NCI-H510A (cell line): ENCODE results near the gene SSBP4.

Experiments used
- DNase-seq: peaks from one replicate; lab custom pipeline; 2025; lab: John Stamatoyannopoulos, UW

The SSBP4 gene

DNA sequence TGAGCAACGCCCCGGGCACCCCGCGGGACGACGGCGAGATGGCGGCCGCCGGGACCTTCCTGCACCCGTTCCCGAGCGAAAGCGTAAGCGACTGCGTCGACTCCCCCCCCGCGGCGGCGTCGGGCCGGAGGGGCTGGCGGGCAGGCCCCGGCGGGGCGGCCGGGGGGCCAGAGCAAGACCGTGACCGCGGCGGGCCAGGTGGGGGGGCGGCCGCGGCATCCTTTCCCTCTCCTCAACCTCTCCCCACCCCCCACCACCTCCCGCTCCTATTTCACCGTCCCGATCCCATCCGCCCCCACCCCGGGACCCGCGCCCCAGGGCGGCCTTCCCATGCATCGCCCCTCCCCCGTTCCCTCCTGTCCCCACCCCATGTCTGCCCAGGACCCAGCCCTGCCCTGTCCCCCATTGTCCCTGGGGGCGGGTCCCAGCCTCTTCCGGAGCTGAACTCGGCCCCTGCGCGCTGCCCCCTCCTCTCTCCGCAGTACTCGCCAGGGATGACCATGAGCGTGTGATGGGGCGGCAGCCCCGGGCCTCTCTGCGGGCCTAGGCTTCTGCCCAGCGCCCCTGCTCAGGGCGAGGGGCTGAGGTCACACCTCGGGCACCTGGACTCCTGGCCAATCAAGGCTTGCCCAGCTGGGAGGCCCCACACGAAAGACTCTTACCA lies 14.7 kb downstream of the SSBP4 start:
- no peak for DNase-seq

DNA sequence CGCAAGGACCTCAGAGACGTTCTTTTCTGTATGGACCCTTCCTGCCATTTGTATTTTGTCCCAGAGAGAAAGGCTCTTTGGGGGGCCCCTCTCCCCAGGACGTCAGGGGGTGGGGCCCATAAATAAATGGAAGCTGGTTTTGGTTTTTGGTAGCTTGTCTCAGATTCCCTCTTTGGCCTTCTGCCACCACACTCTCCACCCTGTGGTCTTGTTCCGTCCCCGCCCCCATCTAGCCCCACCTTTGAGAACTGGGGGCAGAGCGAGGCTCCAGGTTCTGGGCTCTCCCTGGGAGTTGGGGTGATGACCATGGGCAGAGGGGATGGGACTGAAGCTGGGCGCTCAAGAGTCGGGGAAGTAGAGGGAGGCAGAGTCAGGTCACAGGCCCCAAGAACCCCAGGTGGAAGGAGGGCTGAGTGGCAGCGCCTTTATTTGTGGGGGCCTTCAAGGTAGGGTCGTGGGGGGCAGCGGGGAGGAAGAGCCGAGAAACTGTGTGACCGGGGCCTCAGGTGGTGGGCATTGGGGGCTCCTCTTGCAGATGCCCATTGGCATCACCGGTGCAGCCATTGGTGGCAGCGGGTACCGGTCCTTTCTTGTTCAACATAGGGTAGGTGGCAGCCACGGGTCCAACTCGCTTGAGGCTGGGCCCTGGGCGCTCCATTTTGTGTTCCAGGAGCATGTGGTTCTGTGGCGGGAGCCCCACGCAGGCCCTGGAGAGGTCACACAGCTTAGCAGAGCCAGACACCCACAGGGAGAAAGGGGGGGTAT lies 15.4 kb downstream of the SSBP4 start:
- DNase-seq: no peak

DNA sequence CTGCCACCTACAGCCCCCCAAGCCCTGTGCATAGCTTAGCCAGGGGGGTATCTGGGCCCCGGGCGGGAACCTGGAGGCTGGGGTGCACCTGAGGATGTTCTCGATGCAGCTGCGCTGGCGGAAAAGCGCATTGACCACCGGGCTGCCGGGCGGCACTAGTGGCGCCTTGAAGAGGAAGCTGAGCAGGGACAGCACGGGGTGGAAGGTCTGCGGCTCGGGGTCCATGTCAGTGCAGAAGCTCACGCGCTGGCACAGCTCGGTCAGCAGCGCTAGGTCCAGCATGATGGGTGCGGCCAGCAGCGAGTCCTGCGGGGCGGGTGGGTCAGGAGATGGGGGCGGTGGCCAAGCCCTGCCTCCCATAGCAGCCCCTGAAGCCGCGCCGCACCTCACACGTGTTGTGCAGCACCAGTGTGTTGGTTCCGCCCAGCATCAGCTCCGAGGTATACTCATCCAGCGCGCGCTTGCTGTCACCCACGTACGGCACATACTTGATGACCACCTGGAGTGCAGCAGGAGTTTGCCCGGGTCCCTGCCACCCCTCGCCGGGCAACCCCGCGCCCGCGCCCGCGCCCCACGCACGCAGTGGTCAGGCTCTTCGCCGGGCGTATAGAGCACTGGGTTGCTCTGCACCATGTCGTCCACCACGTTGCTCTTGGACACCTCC lies 16.1 kb downstream of the SSBP4 start:
- DNase-seq: no peak

DNA sequence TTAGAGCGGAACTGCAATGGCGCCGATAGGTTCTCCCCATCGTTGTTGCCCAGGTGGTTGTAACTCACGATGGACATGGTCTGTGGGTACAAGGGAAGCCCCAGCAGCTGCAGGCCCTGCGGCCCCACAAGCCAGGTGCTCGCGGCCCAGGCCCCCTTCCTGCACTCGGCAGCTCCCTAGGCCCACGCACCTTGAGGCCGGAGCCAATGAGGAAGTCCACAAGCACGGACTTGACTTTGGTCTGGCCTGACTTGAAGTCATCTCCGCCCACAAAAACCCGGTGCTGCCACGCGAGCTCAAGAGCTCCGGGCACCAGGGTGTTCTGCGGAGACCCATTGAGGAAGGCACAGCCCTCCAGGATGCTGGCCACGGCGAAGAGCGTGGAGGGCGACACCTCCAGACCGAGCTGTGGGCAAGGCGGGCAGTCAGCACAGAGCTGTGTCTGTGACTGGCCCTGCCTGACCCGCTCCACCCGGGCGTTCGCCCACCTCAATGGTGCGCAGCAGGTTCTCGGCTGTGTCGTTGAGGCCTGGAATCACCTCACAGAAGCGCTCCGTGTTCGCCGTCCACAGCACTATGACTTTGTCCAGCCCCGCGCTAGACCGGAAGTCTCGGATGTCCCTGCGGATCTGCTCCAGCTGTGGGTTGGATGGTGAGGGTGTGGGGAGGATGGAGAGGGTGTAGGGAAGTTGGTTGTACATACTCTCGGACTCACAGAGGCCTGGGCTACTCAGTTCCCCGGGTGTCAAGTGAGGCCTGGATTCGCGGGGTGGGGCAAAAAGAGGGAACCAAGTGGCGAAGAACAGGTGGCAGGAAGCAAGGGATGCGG lies 16.9 kb downstream of the SSBP4 start:
- DNase-seq: no peak

DNA sequence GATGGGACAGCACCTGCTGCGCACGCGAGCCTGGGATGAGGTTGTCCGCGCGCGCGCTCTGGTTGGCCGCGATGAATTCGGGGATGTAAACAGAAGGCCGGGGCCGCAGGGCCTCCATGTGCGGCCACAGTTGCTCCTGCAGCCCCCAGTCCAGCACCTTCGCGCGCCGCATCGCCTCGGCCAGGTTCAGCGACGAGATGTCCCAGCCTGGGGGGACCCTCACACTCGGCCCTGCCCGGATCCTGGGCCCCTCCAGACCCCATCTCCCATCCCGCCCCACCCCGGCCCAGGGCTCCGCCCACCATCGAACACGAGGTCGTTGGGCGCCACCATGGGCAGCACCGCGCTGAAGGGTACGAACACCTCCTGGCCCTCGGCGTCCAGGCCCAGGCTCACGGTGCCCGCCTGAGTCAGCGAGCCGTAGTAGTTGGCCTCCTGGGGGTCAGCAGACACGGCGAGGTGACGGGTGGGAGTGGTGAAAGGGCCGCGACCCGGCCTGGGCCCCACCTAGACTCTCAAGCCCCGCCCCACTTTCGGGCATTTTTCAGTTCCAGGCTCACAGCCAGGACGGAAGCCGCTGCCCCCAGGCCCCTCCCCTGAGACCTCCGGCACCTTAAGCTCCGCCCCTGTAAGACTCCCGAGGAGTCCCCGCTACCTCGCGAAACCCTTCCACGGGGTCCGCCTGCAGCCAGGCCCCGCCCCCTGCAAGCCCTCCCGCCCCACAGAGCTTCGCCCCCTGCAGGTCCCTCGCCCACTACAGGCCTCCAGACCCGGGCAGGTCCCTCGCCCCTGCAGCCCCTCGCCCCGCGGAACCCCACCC lies 17.7 kb downstream of the SSBP4 start:
- DNase-seq: no peak

DNA sequence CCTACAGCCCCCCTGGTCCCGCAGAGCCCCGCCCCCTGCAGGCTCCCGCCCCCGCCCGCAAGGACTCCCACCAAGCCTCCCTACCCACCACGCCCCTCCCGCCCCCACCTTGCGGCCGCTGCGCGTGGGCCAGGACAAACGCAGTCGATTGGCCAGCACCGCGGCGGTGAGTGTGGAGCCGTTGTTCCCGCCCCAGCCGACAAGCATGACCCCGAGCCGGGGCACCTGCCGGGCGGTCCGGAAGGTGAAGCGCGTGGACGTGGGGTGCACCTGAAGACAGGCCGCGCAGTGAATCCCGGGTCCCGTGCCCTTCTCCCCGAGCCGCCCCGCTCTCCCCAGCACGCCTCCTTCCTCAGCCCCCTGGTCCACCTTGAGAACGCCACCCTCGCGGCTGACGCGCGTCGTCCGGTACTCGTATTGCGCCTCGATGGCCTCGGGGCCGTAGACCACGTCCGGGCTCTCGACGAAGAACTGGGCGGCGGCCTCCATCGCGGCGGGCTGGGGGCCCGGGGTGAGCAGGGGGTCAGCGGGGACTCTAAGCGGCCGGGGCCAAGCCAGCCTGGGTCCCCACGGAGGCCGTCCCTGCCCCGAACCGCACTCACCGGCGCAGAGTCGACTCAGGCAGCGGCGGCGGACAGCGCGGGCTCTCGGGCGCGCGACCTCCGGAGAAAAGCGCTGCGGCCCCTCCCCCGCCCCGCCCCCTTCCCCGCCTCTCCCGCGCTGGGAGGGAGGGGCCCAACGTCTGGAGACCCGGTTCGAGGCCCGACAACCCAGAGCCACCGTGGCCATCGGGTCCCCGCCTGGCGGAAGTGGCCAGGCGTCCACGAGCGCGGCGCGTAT lies 18.5 kb downstream of the SSBP4 start, which contains the start of gene ISYNA1:
Gene ISYNA1, minus strand, starts transcription at position 643 of the 840 bp plus-strand sequence. Its CDS starts 154 bp downstream, at position 489.
- DNase-seq: no peak

DNA sequence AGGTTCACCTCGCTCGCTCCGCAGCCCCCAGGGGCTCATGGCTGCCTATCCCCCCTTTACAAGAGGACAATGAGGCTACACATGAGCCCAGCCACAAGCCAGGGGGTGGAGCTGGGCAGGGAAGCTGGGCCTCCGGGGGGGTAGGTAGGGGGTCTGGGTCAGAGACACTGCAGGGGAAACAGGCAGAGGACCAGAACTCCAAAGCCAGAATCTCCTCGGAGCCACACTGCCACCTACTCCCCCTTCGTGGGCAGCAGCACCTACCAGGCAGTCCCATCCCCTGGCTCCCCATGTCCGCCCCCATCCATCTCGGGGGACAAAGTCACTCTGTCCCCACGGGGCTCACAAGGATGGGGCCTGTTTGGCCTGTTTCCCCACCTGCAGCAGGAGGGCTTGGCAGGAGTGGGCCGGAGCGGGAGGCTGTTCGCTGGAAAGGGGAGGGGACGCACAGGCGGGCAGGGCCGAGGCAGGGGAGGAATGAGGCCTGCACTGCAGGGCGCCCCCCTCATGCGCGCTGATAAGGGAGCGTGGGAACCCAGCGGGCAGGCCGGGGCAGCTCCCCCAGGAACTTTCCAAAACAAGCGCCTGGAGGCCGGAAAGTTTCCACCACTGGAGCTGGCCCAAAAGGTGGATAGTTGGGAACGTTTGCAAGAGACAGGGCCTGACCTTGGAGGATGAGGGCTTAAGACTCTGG lies 19.3 kb downstream of the SSBP4 start:
- no peak for DNase-seq

DNA sequence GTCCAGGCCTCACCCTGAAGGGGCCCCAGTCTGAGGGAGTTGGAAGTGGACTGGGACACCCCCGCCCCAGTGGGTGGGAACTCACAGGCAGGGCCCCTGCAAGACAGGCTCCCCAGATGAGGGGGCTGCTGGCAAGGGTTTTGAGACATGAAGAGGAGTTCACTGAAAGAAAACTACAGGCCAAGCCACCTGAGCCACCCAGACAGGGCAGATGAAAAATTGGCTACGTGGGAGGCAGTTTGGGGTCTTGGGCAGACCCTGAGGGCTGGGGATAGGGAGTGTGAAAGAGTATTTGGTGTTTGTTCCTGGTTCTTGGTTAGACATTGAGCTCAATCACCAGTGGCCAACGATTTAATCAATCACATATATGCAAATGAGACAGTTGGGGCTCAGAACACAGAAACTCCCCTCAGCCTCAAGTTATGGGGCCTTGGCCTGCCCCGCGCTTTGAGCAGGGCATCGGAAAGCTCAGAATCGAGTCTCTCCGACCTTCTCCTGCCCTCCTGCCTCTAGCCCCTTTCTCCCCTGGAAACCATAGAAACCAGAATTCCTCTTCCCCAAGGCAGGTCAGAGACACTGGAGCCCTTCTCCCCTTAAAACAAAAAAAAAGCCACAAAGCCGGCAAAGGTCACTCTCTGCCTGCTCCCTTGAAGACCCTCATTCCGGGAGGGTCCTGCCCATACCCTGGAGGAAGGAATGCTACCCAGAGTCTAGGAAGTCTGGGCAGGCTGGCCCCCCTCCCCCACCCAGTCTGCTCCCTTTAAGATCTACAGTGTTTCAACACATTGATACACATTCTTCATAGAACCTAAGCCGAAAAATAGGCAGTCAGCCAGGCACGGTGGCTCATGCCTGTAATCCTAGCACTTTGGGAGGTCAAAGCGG lies 20.1 kb downstream of the SSBP4 start:
- DNase-seq: no peak

DNA sequence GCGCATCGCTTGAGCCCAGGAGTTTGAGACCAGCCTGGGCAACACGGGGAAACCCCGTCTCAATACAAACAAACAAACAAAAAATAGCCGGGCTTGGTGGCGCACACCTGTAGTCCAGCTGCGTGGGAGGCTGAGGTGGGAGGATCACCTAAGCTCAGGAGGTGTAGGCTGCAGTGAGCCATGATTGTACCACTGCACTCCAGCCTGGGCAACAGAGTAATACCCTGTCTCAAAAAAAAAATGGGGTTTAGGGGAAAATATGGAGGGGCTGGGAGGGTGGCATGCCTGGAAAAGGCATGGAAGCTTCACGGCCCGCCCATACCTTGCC lies 20.7 kb downstream of the SSBP4 start:
- DNase-seq: no peak

DNA sequence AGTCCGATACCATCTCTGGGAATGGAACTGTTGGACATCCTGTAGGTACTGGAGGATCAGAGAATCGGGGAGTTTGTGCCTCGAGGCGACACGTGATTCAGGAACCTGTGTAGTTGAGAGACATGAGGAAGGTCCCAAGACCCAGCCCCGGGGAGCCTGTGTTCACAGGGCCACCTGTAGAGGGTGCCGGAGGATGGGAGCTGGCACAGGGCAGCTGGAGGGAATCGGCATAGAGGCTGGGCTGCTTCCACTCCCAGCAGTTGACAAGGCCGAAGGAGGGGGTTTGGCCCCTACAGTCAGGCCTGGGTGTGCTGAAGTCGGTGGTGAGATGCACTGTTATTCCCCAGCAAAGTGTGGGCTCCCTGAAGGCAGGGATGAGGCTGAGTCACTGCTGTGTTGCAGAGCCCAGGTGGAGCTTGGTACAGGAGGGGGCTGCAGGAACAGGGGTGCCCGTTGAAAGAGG lies 21.2 kb downstream of the SSBP4 start:
- DNase-seq: peak; percentile 45

DNA sequence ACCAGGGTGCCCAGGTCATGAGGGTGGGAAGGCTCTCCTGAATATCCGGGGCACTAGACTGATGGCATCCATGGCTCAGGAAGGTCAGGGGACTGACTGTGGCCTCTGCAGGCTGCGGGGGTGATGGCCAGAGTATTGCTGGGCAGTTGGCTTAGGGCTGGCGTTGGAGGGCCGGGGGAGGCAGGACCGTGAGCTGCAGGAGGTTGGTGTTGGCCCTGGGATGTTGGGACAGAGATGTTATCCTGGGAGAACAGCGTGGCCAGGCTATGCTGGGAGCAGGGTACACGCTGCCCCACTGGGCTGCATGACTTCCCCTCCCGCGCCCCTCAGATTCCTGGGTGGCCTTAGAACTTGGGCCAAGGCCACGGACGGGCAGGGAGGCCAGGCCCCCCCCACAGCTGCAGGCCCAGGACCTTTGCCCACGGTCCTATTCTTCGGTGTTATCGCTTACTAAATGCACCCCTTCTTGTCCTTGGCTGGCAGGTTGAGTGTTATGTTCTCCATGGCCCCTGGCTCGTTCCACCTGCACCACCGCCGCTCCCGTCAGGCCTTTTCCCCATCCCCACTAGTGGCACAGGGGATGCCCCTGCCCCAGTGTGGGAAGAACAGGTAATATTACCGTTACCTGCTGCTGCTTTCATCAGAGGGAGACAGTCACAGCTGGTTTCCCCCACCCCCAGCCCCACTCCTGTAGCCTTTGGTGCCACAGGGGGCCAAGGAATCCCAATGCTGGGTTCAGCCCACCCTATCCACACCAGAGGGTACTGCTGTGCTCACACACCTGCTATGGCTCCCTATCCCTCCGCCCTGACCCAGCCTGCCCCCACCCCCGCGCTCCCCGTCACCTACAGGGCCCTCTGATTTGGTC lies 22.0 kb downstream of the SSBP4 start:
- DNase-seq: no peak

DNA sequence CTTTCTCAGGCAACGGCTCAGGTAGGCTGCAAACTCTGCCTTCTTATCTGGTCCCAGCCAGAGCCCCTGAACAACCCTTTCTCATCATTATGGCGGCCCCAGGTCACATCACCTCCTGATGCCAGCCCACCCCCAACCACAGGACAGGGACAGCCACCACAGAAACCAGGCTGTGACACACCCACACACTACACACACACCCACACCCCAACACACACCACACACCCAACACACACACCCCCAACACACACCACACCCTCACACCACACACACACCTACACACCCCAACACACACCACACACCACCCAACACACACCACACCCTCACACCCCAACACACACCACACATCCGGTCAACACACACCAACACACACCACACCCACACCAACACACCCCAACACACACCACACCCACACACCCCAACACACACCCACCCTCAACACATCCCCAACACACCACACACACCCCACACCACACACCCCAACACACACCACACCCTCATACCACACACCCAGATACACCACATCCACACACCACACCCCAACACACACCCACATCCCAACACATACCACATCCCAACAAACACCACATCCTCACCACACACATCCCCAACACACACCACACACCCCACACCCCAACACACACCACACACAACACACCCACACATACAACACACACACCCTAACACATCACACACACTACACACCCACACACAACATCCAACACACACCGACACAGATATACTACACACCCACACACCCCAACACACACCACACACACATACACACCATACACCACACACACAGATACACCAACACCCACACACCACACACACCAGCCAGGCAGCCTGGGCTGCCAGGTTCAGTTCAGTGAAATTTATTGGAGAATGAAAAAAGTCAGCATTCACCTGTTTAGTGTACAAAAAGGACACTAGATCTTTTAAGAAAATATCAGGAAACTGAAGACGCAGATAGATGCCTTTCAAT lies 22.9 kb downstream of the SSBP4 start:
- DNase-seq: no peak

DNA sequence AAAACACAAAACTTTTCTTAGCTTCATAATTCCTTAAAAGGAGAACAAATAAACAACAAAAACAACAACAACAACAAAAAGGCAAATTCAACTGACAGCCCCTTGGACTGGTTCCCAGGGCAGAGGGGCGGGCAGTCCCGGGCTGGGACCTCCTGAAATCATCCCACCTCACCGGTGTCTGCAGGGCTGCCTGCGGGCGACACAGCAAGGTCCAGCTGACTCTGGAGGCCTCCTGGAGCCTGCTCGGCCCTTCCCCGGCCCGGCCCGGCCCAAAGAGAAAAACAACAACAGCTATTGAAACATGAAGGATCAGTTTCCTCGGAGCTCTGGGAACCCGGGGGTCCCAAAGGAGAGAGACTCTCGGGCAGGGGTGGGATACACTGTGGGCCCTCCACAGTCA lies 23.7 kb downstream of the SSBP4 start:
- no peak for DNase-seq

DNA sequence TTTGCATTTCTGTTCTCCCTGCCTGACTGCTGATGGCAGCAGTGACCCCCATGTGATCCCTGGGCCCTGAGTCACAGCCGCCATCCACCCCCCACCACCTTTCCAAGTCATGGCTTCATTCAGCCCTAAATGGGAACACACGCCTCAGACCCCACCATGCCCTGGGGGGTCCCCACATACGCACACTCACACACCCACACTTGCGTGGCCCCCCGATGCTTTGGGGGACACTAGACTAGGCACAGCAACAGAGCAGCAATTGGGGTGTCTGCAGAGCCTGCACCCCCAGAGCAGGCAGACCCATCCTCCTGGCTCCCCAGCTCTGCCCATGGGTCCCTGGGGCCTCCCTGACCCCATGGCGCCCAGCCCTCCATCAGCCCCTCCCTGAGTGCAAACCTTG lies 24.2 kb downstream of the SSBP4 start:
- no peak for DNase-seq

DNA sequence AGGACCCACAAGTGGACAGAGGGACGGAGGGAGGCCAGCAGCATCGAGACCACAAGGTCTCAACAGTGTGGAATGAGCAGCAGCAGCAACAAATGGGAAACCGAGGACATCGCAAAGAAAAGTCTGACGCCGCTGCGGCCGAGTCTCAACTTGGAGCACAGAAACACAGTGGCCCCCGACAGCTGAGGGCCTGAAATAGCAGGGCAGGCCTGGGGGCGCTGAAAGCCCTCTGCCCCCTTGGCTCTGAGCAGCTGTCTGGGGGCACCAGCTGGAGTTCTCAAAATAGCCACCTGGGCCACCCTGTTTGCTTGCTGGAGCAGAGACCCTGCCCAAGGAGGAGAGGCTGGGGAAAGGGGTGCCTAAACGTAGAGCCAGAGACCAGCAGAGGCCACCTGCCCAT lies 24.6 kb downstream of the SSBP4 start:
- no peak for DNase-seq

DNA sequence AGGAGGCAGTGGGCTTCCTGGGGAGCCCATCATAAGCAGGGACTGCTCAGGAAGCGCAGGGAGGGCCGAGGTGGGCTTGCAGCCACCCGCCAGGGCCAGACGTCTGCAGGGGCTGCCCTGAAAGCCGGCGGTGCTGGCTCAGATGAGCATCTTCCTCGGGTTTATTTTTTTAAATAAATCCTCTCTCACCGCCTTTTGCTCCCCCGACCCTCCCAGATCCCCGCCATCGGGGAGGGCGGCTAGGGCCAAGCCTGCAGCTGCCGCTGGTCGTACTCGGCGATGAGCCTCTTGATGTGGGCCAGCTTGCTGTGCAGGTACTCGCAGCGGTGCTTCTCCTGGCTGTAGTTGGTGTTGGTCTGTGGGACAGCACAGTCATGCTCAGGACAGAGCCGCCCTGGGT lies 25.3 kb downstream of the SSBP4 start:
- no peak for DNase-seq
